ENCODE measurements around the gene TRIO. TPM values are rescaled to one million over a fixed set of nuclear protein-coding genes. Genes with fewer than 3 reads are reported as not detected.
A peak's percentile ranks its signal among the peaks of the same experiment; 100 is the strongest.

TRIO gene
- total and polyA plus RNA-seq, 10 of the 15 experiments (the other 5 are each of a cell fraction or from before 2014, with no cell fraction given), result 5.1 to 96.4 (median 44.6) TPM

GRCh38 chr5:14415698-14416074 is 272.5 kb downstream of the TRIO start (continued):
- TF ChIP-seq RAD21 (IDR thresholded peaks at IDR 0.05; ENCODE audit: insufficient read depth, low read depth, low read length) (no peak), ZSCAN29 (IDR thresholded peaks at IDR 0.05) (no peak), SMAD1 (IDR thresholded peaks at IDR 0.05; ENCODE audit: low read depth, partially characterized antibody) (peak; percentile 61), BCLAF1 (IDR thresholded peaks at IDR 0.05) (no peak), ZNF687 (IDR thresholded peaks at IDR 0.05) (no peak), CEBPZ (IDR thresholded peaks at IDR 0.05; ENCODE audit: low read depth, low read length) (no peak), TCF3 (IDR thresholded peaks at IDR 0.05; ENCODE audit: borderline replicate concordance, insufficient read depth, low read depth, low read length) (0 out of 2 replicates have a peak, but pooled peaks have one; percentile 13), ZZZ3 (IDR thresholded peaks at IDR 0.05; ENCODE audit: control insufficient read depth, insufficient read length, low read depth) (no peak), HDAC2 (IDR thresholded peaks at IDR 0.05) (no peak), HSF1 (IDR thresholded peaks at IDR 0.05; ENCODE audit: low read depth, low read length) (no peak), HDAC6 (IDR thresholded peaks at IDR 0.05; ENCODE audit: unreplicated experiment) (no peak), TBL1XR1 (IDR thresholded peaks at IDR 0.05; ENCODE audit: low read depth, low read length) (no peak), ATF7 (IDR thresholded peaks at IDR 0.05; ENCODE audit: low read depth) (peak; percentile 53; the same call in 1 of the 2 replicates), ETV6 (conservative IDR thresholded peaks at IDR 0.05 in 1 of 2, IDR thresholded peaks at IDR 0.05 in 1 of 2; ENCODE audit: borderline replicate concordance in 1 of 2, low read depth in 1 of 2) (no peak; a peak in 1 of 4 replicates), NR2C2 (IDR thresholded peaks at IDR 0.05; ENCODE audit: borderline replicate concordance, control insufficient read depth, insufficient read length, low read depth) (no peak), FOS (IDR thresholded peaks at IDR 0.05; ENCODE audit: borderline replicate concordance, extremely low read depth, insufficient read length) (no peak), IRF3 (IDR thresholded peaks at IDR 0.05) (no peak)
